HG03103 (cell line): ENCODE measurements around the gene SEMA3G.
A peak's percentile ranks its signal among the peaks of the same experiment; 100 is the strongest.

Experiments used
- ATAC-seq: cut with Tn5 transposase; IDR thresholded peaks from one replicate; pipeline ENCODE4 v1.9.1; 2021; ENCODE audit warnings: low read depth; ENCODE audit not compliant: unreplicated experiment

SEMA3G gene

DNA sequence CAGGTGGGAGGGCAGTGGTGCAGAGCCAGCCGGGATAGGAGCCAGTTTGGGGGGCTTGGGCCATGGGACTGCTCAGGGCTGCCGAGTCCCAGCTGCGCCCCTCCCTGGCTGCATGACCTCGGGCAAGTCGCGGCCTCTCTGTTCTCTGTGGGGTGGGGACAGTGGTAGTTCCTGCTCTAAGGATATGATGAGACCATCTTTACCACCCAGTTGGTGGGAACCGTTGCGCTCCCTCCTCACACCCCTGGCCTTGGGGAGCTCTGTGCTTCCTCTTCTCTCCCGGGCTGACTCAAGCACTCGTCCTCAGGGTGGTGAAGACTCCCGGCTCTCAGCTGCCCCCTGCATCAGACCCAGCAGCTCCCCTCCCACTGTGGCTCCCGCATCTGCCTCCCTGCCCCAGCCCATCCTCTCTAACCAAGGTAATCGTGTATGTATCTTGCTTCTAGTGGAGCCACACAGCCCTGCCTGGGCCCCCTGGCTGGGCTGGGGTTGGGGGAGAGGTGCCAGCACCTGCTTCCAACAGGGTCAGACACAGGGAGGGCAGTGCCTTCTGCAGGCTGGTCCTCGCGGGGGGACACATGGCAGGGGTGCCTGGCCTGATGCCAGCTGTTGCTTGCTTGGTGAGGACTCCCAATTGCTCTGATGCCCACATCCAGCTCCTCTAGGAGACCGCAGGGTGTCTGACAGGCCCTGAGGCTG is 35.1 kb upstream of the SEMA3G start:
- ATAC-seq, result no peak

DNA sequence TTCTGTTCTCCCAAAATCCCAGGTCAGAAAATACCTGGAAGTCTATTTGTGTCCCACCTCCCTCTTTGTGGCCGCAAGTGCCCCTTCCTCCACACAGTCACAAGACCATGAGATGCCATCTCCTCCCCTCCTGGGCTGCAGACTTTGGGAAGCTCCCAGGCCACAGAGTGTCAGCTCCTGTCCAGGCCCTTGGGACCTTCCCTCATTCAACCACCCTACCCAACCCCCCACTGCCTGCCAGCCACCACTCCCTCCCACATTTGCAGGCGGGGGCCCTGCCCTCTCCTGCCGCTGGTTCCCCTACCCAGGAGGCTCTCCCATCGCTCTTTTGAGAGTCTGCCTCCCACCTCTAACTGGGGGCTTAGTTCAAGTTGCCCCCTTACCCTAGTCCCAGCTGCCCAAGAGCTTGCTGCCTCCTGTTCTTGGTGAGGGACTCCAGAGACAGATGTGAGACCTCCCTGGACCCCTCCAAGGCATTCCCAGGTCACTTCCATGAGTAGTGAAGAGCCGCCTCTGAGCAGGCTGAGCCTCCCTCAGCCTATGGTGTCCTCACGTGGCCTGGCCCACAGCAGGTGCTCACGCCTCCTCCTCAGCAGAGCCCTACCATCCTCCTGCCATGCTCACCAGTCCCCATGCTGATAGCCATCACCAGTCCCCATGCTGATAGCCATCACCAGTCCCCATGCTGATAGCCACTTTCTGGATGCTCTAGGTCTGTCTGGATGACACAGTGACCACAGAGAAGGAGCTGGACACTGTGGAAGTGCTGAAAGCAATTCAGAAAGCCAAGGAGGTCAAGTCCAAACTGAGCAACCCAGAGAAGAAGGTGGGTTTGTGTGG is 34.4 kb upstream of the SEMA3G start:
- no peak for ATAC-seq

GRCh38 chr3:52477796-52478095 is 32.8 kb upstream of the SEMA3G start:
- no peak for ATAC-seq

DNA sequence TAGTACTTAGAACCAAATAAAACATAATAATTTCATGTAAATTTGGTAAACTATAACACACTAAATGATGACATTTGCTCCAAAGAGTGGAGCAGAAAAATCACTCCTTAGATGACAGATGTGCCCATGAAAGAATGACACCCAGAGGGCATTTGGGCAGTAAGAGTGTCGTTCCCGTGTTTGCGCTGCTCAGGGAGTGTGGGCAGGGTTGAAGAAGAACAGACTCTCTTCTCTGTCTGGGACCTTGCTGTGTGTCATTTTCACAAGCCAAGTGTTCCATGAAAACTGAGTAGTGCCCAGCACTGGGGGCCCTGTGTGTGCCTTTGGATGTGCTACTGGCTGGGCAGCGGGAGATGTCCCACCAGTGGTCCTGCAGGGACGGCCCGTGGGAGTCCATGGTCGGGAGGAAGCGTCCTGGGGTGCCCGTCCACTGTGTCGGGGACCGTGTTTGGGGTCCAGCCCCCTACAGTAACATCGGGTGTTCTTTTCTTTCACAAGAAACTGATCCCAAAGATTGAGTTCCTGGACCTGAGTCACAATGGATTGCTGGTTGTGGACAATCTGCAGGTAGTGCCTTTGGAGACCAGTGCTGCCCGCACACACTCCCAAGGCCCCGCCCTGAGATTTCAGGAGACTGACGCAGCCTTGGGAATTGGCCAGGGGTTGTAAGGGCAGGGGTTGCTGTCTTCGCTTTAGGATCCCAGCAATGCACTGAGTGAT is 32.3 kb upstream of the SEMA3G start:
- no peak for ATAC-seq

GRCh38 chr3:52473026-52473425 is 28.1 kb upstream of the SEMA3G start:
- ATAC-seq, result no peak

GRCh38 chr3:52472239-52473000 is 27.5 kb upstream of the SEMA3G start:
- no peak for ATAC-seq

DNA sequence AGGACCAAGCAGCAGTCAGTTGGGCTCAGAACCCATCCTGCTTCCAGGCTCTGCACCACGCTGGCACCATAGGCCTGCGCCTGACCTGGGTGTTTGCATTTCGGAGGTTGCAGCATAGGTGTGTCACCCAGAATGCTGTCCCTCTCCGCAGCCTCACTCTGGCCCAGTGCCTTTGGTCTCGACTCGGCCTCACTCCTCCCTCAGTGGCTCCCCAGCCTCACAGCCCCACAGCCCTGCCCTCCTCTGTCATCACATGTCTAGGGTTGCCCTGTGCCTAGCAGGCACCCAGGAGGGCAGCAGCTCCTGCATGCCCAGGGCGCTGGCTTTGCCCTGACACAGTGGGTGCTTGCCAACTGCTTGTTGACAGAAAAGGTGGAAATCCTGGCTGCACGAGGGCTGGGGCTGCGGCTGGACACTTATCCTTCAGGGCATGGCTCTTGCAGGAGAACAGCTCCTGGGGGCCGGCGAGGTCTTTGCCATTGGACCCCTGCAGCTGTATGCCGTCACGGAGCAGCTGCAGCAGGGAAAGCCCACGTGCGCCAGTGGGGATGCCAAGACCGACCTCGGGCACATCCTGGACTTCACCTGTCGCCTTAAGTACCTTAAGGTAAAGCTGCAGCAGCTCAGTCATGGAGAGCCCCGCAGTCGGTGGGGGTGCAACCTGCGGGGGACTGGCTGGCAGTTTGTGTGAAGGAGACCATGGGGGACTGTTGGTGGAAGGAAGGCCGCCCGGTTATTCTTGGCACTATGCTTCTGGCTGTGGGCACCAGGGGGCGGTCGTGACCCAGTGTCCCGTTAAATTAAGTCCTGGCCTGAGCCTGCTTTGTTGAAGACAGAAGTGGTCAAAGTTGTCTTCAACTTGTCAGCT is 26.7 kb upstream of the SEMA3G start:
- no peak for ATAC-seq

GRCh38 chr3:52470920-52471319 is 26.0 kb upstream of the SEMA3G start:
- no peak for ATAC-seq

- ATAC-seq, result no peak
These were observed 24.1 kb upstream of the SEMA3G start for GRCh38 chr3:52469001-52469400.

- ATAC-seq, result no peak
These were observed 23.4 kb upstream of the SEMA3G start for GRCh38 chr3:52468336-52468735.

DNA sequence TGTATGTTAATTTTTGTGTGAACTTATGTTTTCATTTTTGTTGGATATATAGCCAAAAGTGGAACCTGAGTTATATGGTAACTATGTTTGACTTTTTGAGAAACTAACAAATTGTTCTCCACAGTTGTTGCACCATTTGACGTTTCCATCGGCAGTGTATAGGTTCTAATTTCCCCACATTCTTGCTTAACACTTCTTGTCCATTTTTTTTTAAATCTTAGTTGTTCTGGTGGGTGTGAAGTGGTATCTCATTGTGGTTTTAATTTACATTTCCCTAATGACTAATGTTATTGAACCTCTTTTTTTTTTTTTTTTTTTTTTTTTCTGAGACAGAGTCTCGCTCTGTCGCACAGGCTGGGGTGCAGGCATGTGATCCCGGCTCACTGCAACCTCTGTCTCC is 18.5 kb upstream of the SEMA3G start:
- no peak for ATAC-seq

- ATAC-seq, result no peak
These were observed 17.0 kb upstream of the SEMA3G start for GRCh38 chr3:52461874-52462273.

DNA sequence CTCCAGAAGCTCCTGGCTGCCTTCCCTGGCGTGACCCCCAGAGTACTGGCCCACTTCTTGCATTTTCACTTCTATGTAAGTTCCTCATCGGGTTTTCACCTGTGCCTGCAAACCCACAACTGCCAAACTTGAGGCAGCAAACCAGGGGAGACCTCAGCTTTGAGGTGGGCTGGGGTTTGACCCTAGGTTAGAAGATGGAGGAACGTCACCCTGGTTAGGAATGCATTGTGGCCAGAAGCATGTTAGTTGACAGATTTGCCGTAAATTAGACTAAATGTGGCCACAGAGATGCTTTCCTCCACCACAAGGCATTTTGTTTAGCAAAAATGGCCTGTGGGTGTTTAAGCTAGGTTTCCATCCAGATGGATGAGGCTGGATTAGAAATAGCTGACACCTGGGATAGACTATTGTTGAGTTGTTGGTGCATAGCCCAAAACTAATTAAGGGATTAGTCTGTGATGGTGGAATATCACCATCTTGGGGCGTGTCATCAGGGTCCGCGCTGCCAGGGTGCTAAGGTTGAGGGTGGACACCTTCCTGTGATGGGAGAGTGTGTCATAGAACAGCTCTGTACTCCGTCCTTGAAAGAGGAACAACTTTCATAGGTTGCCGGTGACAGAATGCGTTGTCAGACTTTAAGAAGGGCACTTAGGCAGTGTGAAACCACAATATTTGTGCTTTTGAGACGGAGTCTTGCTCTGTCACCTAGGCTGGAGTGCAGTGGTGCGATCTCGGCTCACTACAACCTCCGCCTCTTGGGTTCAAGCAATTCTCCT is 14.1 kb upstream of the SEMA3G start:
- no peak for ATAC-seq

DNA sequence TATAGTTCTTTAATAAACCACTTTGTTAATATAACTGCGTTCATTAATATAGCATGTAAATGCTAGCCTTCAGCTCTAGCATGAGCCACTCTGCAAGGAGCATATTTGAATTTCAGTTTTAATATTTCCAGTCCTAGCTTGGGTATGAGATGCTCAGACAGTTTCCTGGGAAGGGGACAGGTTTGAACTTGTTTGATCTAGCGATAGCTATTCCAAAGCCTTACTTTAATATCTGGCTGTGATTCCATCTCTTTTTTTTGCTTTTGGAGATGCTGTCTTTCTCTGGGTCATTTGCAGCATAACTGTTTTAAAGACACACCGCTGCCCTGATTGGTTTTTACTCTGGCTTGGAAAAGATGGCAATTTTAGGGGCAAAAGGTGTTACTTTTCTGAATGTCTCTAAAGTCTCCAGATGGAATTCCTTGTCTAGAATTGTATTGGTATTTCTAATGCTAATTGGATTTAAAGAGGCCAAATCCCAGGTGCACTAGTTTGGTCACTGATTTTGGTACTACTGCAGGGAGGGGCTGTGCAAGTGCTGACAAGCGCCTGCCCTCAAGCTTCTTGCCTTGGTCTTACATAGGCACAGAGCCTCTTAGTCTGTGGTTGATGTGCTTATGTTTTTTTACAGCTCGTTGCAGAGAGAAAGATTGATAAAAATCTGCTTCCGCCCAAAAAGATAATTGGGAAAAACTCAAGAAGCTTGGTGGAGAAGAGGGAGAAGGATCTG is 13.3 kb upstream of the SEMA3G start:
- ATAC-seq, result no peak

DNA sequence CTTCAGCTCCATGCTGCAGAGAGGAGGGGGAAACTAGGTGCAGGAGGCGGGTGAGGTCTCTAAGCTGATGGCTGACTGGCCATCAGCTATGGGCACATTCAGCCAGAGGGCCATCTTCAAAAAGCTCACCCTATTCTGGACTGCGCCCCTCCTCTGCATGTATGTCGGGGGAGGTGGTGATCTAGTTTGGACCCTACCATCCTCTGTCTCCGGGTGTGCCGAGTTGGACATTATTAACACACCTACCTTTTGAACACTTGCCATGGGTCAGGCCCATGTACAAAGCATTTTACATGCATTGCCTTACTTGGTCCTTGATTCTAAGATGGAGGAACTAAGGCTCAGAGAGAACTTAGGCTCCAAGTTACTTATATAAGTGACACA is 11.9 kb upstream of the SEMA3G start:
- no peak for ATAC-seq

DNA sequence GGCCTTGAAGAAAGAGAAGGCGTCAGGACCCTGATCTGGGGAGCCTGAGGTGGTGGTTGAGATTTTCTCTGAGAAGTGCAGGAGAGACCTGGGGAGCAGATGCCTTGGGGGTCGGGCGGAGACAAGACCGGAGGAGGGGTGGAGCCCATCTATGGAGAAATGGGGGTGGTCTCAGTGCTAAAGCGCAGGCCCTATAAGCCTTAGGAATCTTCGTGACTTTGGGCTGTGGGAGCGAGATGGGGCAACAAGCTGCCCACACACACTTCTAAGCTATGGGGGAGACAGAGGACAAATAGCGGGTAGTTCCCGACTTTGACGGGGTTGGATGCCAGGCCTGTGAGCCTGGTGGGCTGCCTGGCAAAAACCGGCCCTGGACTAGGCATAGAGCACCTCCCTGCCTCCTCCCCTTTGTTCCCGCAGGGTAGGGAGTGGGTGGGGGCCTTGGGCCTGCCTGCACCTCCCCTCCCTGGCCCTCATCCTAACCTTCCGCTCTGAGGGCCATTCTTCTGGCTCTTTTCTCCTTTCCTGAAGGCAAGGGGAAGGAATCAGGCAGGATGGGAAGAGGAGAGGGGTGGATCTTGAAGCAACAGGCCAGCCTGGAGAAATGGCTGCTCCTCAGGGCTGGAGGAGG is 11.4 kb upstream of the SEMA3G start:
- no peak for ATAC-seq

- peak; percentile 76 for ATAC-seq
These were observed 10.6 kb upstream of the SEMA3G start, which contains the start of gene NISCH for GRCh38 chr3:52455283-52456168. NISCH (plus strand) TSS chr3:52455604; CDS start chr3:52455642, 38 bp downstream.
